ENCODE measurements around the gene DNAJB4. TPM values are rescaled to one million over a fixed set of nuclear protein-coding genes. Genes with fewer than 3 reads are reported as not detected.

The DNAJB4 gene
- total and polyA plus RNA-seq, 2 of the 8 experiments (the other 6 are each of a cell fraction or from before 2014, with no cell fraction given), result 6.6 to 21.8 TPM

DNA sequence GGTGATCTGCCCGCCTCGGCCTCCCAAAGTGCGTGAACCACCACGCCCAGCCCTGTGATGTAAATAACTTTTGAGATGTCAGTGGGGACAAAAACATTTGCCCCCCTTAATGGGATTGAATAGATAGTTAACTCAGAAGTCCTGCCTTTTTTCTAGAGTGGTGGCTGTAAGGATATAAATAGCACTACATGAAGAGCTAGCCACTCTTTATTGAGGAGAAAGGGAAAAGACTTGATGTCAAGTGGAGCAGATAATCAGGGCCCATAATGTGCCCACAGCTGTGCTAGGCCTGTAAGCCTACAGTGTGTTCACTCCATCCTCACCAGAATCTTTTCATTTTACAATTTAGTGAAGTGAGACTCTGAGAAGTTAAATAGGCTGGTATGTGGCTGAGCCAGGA lies 44.7 kb downstream of the DNAJB4 start (continued):
- no peak for TF ChIP-seq TAF7 (optimal IDR thresholded peaks at IDR 0.05; ENCODE audit: borderline replicate concordance, low read depth, low read length)
- TF ChIP-seq, protein P1, sequence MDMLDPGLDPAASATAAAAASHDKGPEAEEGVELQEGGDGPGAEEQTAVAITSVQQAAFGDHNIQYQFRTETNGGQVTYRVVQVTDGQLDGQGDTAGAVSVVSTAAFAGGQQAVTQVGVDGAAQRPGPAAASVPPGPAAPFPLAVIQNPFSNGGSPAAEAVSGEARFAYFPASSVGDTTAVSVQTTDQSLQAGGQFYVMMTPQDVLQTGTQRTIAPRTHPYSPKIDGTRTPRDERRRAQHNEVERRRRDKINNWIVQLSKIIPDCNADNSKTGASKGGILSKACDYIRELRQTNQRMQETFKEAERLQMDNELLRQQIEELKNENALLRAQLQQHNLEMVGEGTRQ (IDR thresholded peaks at IDR 0.05; ENCODE audit: low read length), result no peak
- no peak for TF ChIP-seq CBX8 (IDR thresholded peaks at IDR 0.05; ENCODE audit: borderline replicate concordance, low read depth, low read length)
- TF ChIP-seq NRF1 (IDR thresholded peaks at IDR 0.05; ENCODE audit: low read depth, low read length), result no peak
- TF ChIP-seq SP2 (IDR thresholded peaks at IDR 0.05; ENCODE audit: low read length), result no peak
- no peak for TF ChIP-seq SIN3A (conservative IDR thresholded peaks at IDR 0.05 in 1 of 2, IDR thresholded peaks at IDR 0.05 in 1 of 2; ENCODE audit: low read depth in 1 of 2, low read length in 2 of 2)
- no peak for TF ChIP-seq CEBPB (IDR thresholded peaks at IDR 0.05; ENCODE audit: low read depth, low read length)
